ENCODE data around the gene SRPRB.

The SRPRB gene

DNA sequence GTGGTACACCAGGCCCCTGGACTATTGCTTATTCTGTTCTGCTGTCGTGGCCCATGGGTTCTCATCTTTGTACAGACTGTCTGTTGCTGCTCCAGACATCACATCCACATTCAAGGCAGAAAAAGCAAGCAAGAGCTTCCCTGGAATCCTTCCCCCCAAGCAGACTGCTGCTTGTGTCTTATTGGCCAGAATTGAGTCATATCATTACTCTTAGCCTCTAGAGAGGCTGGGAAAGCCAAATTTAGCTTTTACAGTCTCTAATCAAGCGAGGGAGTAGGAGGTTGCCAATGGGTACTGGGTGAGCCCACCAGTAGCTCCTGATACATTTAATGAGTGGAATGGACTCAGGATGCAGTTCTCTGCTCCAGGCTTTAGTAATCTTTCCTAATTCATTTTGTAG, 50.7 kb downstream of the SRPRB start:
- H3K27me3 ChIP-seq (replicated peaks; ENCODE audit: insufficient read depth, low read length): no peaks in the 10 kb centered on the region
- TF ChIP-seq EZH2 (optimal IDR thresholded peaks at IDR 0.05; ENCODE audit: low read depth, low read length) (no peak), EZH2phosphoT487 (IDR thresholded peaks at IDR 0.05; ENCODE audit: low read length) (no peak)
- TF ChIP-seq, protein P1, sequence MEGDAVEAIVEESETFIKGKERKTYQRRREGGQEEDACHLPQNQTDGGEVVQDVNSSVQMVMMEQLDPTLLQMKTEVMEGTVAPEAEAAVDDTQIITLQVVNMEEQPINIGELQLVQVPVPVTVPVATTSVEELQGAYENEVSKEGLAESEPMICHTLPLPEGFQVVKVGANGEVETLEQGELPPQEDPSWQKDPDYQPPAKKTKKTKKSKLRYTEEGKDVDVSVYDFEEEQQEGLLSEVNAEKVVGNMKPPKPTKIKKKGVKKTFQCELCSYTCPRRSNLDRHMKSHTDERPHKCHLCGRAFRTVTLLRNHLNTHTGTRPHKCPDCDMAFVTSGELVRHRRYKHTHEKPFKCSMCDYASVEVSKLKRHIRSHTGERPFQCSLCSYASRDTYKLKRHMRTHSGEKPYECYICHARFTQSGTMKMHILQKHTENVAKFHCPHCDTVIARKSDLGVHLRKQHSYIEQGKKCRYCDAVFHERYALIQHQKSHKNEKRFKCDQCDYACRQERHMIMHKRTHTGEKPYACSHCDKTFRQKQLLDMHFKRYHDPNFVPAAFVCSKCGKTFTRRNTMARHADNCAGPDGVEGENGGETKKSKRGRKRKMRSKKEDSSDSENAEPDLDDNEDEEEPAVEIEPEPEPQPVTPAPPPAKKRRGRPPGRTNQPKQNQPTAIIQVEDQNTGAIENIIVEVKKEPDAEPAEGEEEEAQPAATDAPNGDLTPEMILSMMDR (IDR thresholded peaks at IDR 0.05; ENCODE audit: low read length): no peak
- no peaks in the 10 kb centered on the region for H3K9me3 ChIP-seq (replicated peaks; ENCODE audit: insufficient read depth, low read length)
- H4K20me1 ChIP-seq (ENCODE audit: insufficient read depth, low read length): no peaks in the 10 kb centered on the region
- H3K4me3 ChIP-seq (ENCODE audit: low read length): no peak overlapping the region
- no peak overlapping the region for H3K9ac ChIP-seq (ENCODE audit: low read length)
- no peaks in the 10 kb centered on the region for H3K79me2 ChIP-seq (ENCODE audit: low read length)
- no peak overlapping the region for H3K27ac ChIP-seq (ENCODE audit: low read length)
- H3F3A ChIP-seq (ENCODE audit: insufficient read depth, low read length): no peaks in the 10 kb centered on the region
- H3K36me3 ChIP-seq (replicated peaks; ENCODE audit: insufficient read depth, low read length): no peaks in the 10 kb centered on the region
- no peak overlapping the region for H3K4me2 ChIP-seq (ENCODE audit: low read depth, low read length)
- H3K9me2 ChIP-seq (replicated peaks; ENCODE audit: insufficient read depth, low read length): no peaks in the 10 kb centered on the region
- no peak overlapping the region for H2AFZ ChIP-seq (ENCODE audit: low read length)
- no peak for DNase-seq
- no peaks in the 10 kb centered on the region for H3K4me1 ChIP-seq (ENCODE audit: low read length)

DNA sequence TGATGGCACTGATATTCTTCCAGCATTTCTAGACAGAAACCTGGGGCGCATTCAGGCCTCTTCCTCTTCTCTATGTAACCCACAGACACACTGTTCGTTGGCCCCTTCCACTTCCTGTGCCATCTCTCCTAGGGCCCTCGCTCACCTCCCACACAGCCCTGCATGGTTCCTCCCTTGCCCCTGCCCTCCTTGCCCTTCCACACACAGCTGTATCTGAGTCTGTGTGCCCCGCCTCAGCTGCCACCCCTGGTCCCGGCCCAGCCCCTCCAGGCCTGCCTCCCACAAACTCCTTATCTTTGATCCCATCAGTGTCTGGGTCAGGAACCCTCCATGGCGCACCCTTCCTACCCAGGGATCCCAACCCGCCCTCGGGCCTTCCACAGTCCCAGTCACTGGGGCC, 52.2 kb downstream of the SRPRB start:
- Histone ChIP-seq H3K36me3 (replicated peaks; ENCODE audit: insufficient read depth, low read length) (no peaks in the 10 kb centered on the region), H3F3A (ENCODE audit: insufficient read depth, low read length) (no peaks in the 10 kb centered on the region), H3K79me2 (ENCODE audit: low read length) (no peaks in the 10 kb centered on the region), H2AFZ (ENCODE audit: low read length) (no peak overlapping the region), H3K27me3 (replicated peaks; ENCODE audit: insufficient read depth, low read length) (no peaks in the 10 kb centered on the region), H3K4me2 (ENCODE audit: low read depth, low read length) (no peak overlapping the region), H3K9me3 (replicated peaks; ENCODE audit: insufficient read depth, low read length) (no peaks in the 10 kb centered on the region), H4K20me1 (ENCODE audit: insufficient read depth, low read length) (no peaks in the 10 kb centered on the region), H3K4me1 (ENCODE audit: low read length) (no peaks in the 10 kb centered on the region), H3K4me3 (ENCODE audit: low read length) (no peak overlapping the region), H3K27ac (ENCODE audit: low read length) (no peak overlapping the region), H3K9me2 (replicated peaks; ENCODE audit: insufficient read depth, low read length) (no peaks in the 10 kb centered on the region), H3K9ac (ENCODE audit: low read length) (no peak overlapping the region)
- TF ChIP-seq, protein P1 (IDR thresholded peaks at IDR 0.05; ENCODE audit: low read length): no peak
- no peak for TF ChIP-seq EZH2phosphoT487 (IDR thresholded peaks at IDR 0.05; ENCODE audit: low read length)
- no peak for TF ChIP-seq EZH2 (optimal IDR thresholded peaks at IDR 0.05; ENCODE audit: low read depth, low read length)
- no peak for DNase-seq

DNA sequence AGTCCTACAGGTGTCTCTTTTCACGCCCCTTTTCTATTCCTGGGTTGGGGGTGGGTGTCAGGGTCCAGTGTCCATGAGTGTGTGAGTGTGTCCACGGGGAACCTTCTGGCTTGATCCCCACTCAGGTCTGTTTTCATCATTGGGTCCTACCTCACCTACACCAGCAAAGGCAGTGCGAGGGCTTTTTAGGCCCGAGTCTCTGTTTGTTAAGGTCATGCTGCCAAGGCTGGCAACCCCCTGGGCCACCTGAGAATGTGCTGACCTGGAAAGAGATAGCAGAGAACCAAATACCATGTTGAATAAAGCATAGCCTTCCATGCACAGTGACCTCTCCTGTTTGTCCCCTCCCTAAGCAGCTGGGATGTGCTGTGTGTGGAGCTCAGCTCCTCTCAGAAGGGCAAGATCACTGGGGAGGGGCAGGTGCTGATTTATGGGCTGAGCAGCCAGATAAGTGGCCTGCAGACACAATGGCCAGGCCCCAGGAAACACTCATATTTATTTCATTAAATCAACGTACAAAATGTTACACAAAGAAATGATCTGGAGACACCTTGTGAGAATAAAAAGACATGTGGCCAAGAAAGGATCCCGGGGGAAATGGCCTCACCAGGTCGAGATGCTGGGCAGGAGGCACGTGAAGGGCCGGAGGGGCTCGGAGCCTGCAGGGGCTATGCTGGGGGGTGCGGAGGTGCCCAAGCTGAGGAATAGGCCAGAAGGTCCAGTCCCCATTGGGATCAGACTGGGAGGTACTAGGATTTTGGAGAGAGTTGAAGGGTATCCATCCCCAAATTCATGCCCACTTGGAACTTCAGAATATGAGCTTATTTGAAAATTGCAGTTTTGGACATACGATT, 54.0 kb downstream of the SRPRB start:
- Histone ChIP-seq H4K20me1 (ENCODE audit: insufficient read depth, low read length) (no peaks in the 10 kb centered on the region), H3K27me3 (replicated peaks; ENCODE audit: insufficient read depth, low read length) (no peaks in the 10 kb centered on the region), H3K79me2 (ENCODE audit: low read length) (no peaks in the 10 kb centered on the region), H3K9ac (ENCODE audit: low read length) (no peak overlapping the region), H3K36me3 (replicated peaks; ENCODE audit: insufficient read depth, low read length) (no peaks in the 10 kb centered on the region), H3F3A (ENCODE audit: insufficient read depth, low read length) (no peaks in the 10 kb centered on the region), H3K9me3 (replicated peaks; ENCODE audit: insufficient read depth, low read length) (no peaks in the 10 kb centered on the region), H3K4me2 (ENCODE audit: low read depth, low read length) (no peak overlapping the region), H3K4me1 (ENCODE audit: low read length) (no peaks in the 10 kb centered on the region), H3K4me3 (ENCODE audit: low read length) (no peak overlapping the region), H3K27ac (ENCODE audit: low read length) (no peak overlapping the region), H2AFZ (ENCODE audit: low read length) (no peak overlapping the region), H3K9me2 (replicated peaks; ENCODE audit: insufficient read depth, low read length) (no peaks in the 10 kb centered on the region)
- TF ChIP-seq EZH2phosphoT487 (IDR thresholded peaks at IDR 0.05; ENCODE audit: low read length) (no peak), EZH2 (optimal IDR thresholded peaks at IDR 0.05; ENCODE audit: low read depth, low read length) (no peak)
- TF ChIP-seq, protein P1 (IDR thresholded peaks at IDR 0.05; ENCODE audit: low read length): no peak
- no peak for DNase-seq

Data from MM.1S (cell line).